Measurements from ENCODE around the gene RAB35.

Gene RAB35

DNA sequence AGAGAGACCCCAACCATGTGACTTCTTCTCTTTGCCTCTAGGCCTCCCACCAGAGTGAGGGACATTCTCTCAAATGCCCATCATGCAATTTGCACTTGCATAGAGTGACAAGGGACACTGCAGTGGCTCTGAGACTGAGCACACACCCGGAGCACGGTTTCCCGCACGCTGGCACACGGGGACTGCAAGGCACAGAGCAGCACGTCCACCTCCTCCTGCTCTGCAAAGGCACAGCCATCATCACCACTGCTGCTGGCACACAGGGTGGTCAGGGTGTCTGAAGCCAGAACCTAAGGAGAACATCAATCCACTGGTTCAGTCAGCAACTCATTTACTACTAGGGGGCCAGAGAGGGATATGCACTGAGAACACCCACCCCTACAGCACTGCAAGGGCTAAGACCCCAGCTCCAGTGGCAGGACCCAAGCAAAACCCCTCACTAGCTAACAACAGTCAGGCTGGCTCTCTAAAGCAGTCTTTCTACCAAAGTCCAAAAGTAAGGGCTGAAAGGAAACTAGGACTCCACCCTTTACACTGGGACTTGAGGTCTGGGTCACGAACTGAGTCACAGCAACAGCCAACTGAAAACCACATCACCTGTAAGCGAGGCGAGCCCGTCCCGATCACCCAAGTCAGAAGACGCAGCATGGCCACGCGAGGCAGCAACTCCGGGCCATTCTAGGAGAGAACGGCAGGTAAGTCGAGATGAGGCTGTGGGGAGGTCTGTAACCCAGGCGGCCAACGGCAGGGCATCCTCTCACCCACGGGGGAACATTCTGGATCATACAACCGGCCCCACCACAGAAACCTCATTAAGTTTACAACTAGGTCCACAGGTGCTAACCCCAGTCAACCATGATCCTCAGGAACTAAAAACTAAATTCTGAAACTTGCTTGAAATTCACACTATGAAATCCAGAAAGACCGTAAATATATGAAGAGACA, 40.0 kb upstream of the RAB35 start:
- DNase-seq (ENCODE audit: low spot score): no peak
- TF ChIP-seq, protein P1, sequence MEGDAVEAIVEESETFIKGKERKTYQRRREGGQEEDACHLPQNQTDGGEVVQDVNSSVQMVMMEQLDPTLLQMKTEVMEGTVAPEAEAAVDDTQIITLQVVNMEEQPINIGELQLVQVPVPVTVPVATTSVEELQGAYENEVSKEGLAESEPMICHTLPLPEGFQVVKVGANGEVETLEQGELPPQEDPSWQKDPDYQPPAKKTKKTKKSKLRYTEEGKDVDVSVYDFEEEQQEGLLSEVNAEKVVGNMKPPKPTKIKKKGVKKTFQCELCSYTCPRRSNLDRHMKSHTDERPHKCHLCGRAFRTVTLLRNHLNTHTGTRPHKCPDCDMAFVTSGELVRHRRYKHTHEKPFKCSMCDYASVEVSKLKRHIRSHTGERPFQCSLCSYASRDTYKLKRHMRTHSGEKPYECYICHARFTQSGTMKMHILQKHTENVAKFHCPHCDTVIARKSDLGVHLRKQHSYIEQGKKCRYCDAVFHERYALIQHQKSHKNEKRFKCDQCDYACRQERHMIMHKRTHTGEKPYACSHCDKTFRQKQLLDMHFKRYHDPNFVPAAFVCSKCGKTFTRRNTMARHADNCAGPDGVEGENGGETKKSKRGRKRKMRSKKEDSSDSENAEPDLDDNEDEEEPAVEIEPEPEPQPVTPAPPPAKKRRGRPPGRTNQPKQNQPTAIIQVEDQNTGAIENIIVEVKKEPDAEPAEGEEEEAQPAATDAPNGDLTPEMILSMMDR (IDR thresholded peaks at IDR 0.05; ENCODE audit: extremely low read depth, missing control alignments): no peak

DNA sequence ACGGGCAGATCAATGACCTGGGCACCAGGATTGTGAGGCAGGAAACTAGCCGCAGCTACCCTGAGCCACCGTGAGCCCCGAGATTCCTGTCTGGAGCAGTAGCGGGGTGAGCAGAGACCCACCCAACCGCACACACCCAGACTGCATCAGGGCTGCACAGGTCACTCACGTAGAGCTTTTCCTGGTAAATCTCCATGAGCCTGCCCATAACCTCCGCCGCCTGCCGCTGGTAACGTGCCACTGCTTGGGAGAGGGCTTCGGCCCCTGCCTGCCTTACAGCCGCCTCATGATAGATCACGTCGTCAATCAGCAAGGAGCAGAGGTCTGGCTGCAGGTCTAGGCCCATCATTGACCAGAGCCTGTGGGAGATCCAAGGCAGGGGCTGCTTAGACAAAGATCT, 38.5 kb upstream of the RAB35 start:
- no peak for DNase-seq (ENCODE audit: low spot score)
- TF ChIP-seq, protein P1 (IDR thresholded peaks at IDR 0.05; ENCODE audit: extremely low read depth, missing control alignments): no peak

GRCh38 chr12:120150919-120151525, 34.5 kb upstream of the RAB35 start:
- no peak for DNase-seq (ENCODE audit: low spot score)
- TF ChIP-seq, protein P1 (IDR thresholded peaks at IDR 0.05; ENCODE audit: extremely low read depth, missing control alignments): no peak

- TF ChIP-seq, protein P1 (IDR thresholded peaks at IDR 0.05; ENCODE audit: extremely low read depth, missing control alignments): no peak
- DNase-seq (ENCODE audit: low spot score): no peak
Measured at GRCh38 chr12:120148011-120148410, 31.5 kb upstream of the RAB35 start.

DNA sequence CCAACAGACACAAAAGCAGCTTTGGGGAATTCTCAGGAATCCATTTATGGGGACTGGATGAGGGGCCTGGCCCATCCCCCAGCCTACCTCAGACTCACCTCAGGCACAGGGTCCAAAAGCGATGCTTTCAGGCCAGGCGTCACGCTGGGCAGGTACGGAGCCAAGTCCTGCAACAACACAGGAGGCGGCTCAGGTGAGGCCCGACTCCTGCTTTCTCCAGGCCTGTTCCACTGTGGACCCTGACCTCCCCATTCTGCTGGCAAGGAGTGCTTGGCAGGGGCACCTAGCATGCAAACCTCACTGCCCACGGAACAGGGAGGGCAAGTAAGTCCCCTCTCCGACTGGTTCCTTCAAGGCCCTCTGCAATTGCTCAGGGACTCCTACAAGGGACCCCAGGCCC, 28.6 kb upstream of the RAB35 start:
- TF ChIP-seq, protein P1 (IDR thresholded peaks at IDR 0.05; ENCODE audit: extremely low read depth, missing control alignments): no peak
- no peak for DNase-seq (ENCODE audit: low spot score)

DNA sequence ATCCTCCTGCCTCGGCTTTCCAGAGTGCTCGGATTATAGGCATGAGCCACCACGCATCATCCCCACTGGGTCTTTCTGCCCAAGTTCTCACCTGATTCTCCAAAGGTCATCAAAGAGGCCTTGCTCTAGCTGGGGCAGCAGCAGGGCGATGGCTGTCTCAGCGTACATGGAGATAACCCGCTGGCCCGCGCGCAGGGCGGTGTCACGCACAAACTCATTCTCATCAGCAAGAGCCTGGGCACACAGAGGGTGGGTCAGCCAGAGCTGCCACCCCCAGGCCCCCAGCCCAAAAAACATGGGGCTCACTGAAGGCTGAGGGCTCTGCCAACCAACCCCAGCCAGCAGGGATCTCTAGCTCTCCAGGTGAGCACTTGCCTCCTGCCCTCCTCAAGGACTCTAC, 27.7 kb upstream of the RAB35 start:
- DNase-seq (ENCODE audit: low spot score): no peak
- TF ChIP-seq, protein P1 (IDR thresholded peaks at IDR 0.05; ENCODE audit: extremely low read depth, missing control alignments): no peak

DNA sequence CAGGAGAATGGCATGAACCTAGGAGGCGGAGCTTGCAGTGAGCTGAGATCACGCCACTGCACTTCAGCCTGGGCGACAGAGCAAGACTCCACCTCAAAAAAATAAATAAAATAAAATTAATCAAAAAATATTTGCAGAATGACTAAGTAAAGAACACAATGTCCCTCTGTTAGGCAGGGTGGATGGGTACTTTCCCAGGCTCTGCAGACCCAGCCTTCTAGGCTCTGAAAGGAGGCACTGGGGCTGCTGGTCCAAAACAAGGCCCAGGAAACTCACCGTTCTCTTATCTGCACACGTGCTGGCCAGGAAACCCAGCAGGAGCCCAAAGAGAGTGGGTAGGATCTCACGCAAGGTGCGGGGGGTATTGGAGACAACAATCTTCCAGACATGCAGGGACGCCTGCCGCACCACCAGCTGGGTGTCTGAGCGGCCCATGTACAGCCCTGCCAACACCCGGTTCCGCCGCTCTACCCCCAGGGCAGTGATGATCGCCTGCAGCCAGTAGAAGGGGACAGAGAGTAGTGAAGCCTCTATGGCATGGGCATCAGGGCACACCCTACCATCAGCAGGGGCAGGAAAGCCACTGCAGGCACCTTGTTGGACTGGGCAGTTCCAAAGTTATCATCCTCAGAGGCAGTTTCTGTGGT, 25.8 kb upstream of the RAB35 start:
- no peak for DNase-seq (ENCODE audit: low spot score)
- TF ChIP-seq, protein P1 (IDR thresholded peaks at IDR 0.05; ENCODE audit: extremely low read depth, missing control alignments): no peak
